ENCODE results near the gene PIEZO1. TPM values are rescaled to one million over a fixed set of nuclear protein-coding genes. Genes with fewer than 3 reads are reported as not detected.
A peak's percentile ranks its signal among the peaks of the same experiment; 100 is the strongest.

The PIEZO1 gene
- total and polyA plus RNA-seq, 10 donors = 145 to 385 (median 201) TPM

DNA sequence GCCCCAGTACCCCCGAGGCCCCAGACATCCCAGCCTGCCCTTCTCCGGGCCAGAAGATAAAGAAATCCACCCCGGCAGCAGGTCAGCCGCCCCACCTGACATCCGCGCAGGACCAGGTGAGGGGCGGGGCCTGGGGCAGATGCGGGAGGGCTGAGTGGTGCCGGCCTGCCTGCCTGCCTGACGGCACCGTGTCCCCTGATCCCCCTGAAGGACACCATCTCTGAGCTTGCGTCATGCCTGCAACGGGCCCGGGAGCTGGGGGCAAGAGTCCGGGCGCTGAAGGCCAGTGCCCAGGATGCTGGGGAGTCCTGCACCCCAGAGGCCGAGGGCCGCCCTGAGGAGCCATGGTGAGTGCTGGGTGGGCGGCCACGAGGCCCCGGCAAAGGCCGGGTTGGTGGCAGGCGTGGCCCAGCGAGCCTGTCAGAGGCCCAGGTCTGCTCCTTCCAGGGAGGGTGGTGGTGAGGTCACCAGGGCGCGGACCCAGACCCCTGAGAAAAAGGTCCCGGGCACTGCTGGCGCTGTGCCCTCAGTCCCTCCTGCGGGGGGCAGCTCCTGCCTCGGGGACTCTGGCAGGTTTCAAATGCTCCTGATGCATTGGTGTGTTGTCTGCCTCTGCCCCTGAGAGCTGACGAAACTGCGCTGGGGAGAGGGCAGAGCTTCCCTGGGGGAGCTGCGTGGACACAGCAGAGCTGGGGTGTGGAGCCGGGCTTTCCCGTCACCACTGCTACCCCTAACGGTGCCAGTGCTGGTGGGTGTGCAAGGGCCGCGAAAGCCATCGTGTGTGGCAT lies 19.7 kb upstream of the PIEZO1 start:
- H3K27ac ChIP-seq = peak overlapping the region in 1 of 8 donors; percentile 84
- WGBS, 5 donors = 10 to 41% (median 36%) methylated on average over 6 to 39 of the region's 39 CpGs
- DNase-seq = peak; percentile 83
- TF ChIP-seq POLR2A (IDR thresholded peaks at IDR 0.05) = no peak
- TF ChIP-seq POLR2AphosphoS5 (IDR thresholded peaks at IDR 0.05) = peak in 1 of 3 donors; percentile 32
- peaks cover 0 to 10% (median 0%) of the 10 kb centered on the region in 7 donors for H3K27me3 ChIP-seq (replicated peaks in 1 of 7)
- peaks cover 0 to 40% (median 20%) of the 10 kb centered on the region in 6 donors for H3K36me3 ChIP-seq
- H3K9me3 ChIP-seq = no peaks in the 10 kb centered on the region
- peaks cover 5 to 69% (median 38%) of the 10 kb centered on the region in 6 donors for H3K4me1 ChIP-seq
- H3K4me3 ChIP-seq = peak overlapping the region in 4 of 8 donors; percentile 64 to 82 (median 79)
- intact Hi-C loops (cut with DNase I; ENCODE audit: low total_unique reads) = no loop called here

DNA sequence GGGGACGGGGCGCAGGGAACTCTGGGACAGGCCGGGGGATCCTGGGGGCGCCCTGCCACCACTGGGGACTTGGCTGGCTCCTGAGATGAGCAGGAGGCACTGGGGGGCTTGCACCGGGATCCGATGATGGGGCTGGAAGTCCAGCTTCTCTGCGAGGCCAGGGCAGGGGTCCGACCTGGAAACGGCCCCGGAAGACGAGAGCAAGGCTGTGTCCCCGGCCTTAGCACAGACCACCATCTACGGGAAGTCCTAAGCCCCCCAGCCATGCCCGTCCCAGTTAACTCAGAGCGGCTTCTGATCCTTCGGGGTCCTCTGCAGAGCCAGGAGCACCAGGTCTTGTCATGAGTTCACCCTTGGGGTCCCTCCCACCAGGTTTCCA lies 19.1 kb upstream of the PIEZO1 start:
- peak; percentile 84 for DNase-seq
- TF ChIP-seq, protein P1, sequence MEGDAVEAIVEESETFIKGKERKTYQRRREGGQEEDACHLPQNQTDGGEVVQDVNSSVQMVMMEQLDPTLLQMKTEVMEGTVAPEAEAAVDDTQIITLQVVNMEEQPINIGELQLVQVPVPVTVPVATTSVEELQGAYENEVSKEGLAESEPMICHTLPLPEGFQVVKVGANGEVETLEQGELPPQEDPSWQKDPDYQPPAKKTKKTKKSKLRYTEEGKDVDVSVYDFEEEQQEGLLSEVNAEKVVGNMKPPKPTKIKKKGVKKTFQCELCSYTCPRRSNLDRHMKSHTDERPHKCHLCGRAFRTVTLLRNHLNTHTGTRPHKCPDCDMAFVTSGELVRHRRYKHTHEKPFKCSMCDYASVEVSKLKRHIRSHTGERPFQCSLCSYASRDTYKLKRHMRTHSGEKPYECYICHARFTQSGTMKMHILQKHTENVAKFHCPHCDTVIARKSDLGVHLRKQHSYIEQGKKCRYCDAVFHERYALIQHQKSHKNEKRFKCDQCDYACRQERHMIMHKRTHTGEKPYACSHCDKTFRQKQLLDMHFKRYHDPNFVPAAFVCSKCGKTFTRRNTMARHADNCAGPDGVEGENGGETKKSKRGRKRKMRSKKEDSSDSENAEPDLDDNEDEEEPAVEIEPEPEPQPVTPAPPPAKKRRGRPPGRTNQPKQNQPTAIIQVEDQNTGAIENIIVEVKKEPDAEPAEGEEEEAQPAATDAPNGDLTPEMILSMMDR (IDR thresholded peaks at IDR 0.05 in 8 of 11, conservative IDR thresholded peaks at IDR 0.05 in 3 of 11) = no peak
- no peak for TF ChIP-seq POLR2AphosphoS5 (IDR thresholded peaks at IDR 0.05)
- TF ChIP-seq POLR2A (IDR thresholded peaks at IDR 0.05) = no peak
- Histone ChIP-seq H3K4me3 (peak overlapping the region in 4 of 8 donors; percentile 64 to 82 (median 79)), H3K4me1 (peaks cover 5 to 68% (median 34%) of the 10 kb centered on the region in 6 donors), H3K36me3 (peaks cover 0 to 35% (median 14%) of the 10 kb centered on the region in 6 donors), H3K9me3 (no peaks in the 10 kb centered on the region), H3K27ac (peak overlapping the region in 1 of 8 donors; percentile 84), H3K27me3 (replicated peaks in 1 of 7) (peaks cover 0 to 10% (median 0%) of the 10 kb centered on the region in 7 donors)
- 2 to 4% (median 3%) methylated on average over 13 to 16 of the region's 16 CpGs for WGBS, 5 donors
- intact Hi-C loops (cut with DNase I; ENCODE audit: low total_unique reads) = no loop called here

DNA sequence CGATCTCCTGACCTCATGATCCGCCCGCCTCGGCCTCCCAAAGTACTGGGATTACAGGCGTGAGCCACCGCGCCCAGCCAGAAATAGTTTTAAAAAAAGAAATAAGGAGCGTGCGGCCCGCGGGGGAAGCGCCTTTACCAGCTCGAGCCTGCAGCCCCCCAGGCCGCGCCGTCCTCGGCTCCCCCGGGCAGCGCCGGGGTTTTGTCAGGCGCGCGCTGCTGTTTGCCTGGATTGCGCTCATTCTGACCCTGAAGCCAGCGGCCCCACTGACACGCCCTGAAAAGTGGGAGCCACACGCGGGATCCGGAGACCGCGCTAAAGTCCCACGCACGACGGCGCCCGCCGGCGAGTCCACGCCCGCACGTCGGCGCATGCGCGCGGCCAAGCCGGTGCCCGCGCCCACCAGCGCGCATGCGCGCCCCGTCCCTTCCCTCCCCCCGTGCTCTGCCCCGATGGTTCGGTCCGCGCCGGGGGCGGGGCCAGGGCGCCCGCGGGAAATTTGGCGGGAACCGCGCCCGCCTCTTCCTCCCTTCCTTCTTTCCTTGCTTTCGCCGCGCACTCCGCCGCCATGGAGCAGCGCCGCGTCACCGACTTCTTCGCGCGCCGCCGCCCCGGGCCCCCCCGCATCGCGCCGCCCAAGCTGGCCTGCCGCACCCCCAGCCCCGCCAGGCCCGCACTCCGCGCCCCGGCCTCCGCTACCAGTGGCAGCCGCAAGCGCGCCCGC lies 18.4 kb upstream of the PIEZO1 start, which contains the start of gene CDT1:
Gene CDT1 (plus strand): TSS at position 526 of the 724 bp plus-strand sequence. CDS start 43 bp downstream, at position 569.
- WGBS, 5 donors = 1 to 2% (median 1%) methylated on average over 17 to 97 of the region's 98 CpGs

DNA sequence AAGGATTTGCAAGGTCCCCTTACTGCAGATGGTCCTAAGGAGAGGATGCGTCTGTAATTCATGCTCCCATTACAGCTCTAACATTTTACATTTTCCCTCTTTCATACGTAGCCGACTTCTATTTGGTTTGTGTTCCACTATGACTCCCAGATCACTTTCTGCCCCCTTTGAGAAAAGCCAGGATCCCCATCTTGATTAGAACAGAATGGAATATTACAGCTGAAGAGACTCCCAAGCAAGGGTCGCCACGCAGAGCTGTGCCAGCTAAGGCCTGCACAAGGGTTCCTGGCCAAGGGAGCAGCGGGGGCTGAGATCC lies 15.2 kb upstream of the PIEZO1 start:
- Histone ChIP-seq H3K36me3 (no peaks in the 10 kb centered on the region), H3K9me3 (no peaks in the 10 kb centered on the region), H3K27me3 (replicated peaks in 1 of 7) (peaks cover 0 to 10% (median 0%) of the 10 kb centered on the region in 7 donors), H3K27ac (no peak overlapping the region), H3K4me1 (peaks cover 5 to 61% (median 35%) of the 10 kb centered on the region in 6 donors), H3K4me3 (no peak overlapping the region)
- TF ChIP-seq, protein P1 (IDR thresholded peaks at IDR 0.05 in 8 of 11, conservative IDR thresholded peaks at IDR 0.05 in 3 of 11) = no peak
- TF ChIP-seq POLR2A (IDR thresholded peaks at IDR 0.05) = no peak
- no peak for TF ChIP-seq POLR2AphosphoS5 (IDR thresholded peaks at IDR 0.05)
- intact Hi-C loops (cut with DNase I; ENCODE audit: low total_unique reads) = no loop called here
- WGBS, 5 donors = 55 to 84% (median 61%) methylated on average over 6 of the region's 6 CpGs
- no peak for DNase-seq

More for the DNA sequence above, 18.4 kb upstream of the PIEZO1 start, which contains the start of gene CDT1:
- Histone ChIP-seq H3K4me3 (peak within 1 kb of the TSS; percentile 64 to 82 (median 79)), H3K9me3 (no peaks in the 10 kb centered on the region), H3K36me3 (peaks cover 0 to 27% (median 7%) of the 10 kb centered on the region in 6 donors), H3K4me1 (peaks cover 5 to 63% (median 32%) of the 10 kb centered on the region in 6 donors), H3K27me3 (replicated peaks in 1 of 7) (peaks cover 0 to 10% (median 0%) of the 10 kb centered on the region in 7 donors), H3K27ac (peak within 1 kb of the TSS; percentile 42 to 84 (median 81))
- DNase-seq = peak; percentile 95
- TF ChIP-seq POLR2A (IDR thresholded peaks at IDR 0.05) (peak in 2 of 3 donors; percentile 56 to 75), POLR2AphosphoS5 (IDR thresholded peaks at IDR 0.05) (peak; percentile 86 to 92 (median 91))
- TF ChIP-seq, protein P1 (IDR thresholded peaks at IDR 0.05 in 8 of 11, conservative IDR thresholded peaks at IDR 0.05 in 3 of 11) = peak in 1 of 11 experiments; percentile 13
- intact Hi-C loops (cut with DNase I; ENCODE audit: low total_unique reads) = no loop called here
